H9 (cell line): Measurements from ENCODE around the gene SFMBT2. TPM values are rescaled to one million over a fixed set of nuclear protein-coding genes. Genes with fewer than 3 reads are reported as not detected.

ENCODE experiments used
- DNase-seq: peaks from one replicate; pipeline ENCODE4 v3.0.0-alpha.2; 2017
- H2AFZ ChIP-seq: one replicate; pipeline ENCODE4 v1.6.1; 2013; ENCODE audit warnings: mild to moderate bottlenecking, low read length, control low read depth, moderate library complexity
- H2AK5ac ChIP-seq: 2 replicates; pipeline ENCODE4 v1.6.1; 2013; ENCODE audit warnings: low read length, control low read depth, mixed read lengths; ENCODE audit not compliant: insufficient read length
- H2BK120ac ChIP-seq: one replicate; pipeline ENCODE4 v1.6.1; 2013; ENCODE audit warnings: low read depth, mild to moderate bottlenecking, low read length, control low read depth, inconsistent platforms; ENCODE audit not compliant: poor library complexity, severe bottlenecking
- H2BK12ac ChIP-seq: 2 replicates; pipeline ENCODE4 v1.6.1; 2013; ENCODE audit warnings: low read length, control low read depth, mixed read lengths, low read depth; ENCODE audit not compliant: insufficient read length
- H2BK15ac ChIP-seq: 2 replicates; pipeline ENCODE4 v1.6.1; 2013; ENCODE audit warnings: low read depth, low read length, control low read depth
- H2BK20ac ChIP-seq: one replicate; pipeline ENCODE4 v1.6.1; 2013; ENCODE audit warnings: low read depth, mild to moderate bottlenecking, low read length, control low read depth, inconsistent platforms; ENCODE audit not compliant: poor library complexity, severe bottlenecking
- H2BK5ac ChIP-seq: 2 replicates; pipeline ENCODE4 v1.6.1; 2013; ENCODE audit warnings: low read length, control low read depth, mixed read lengths; ENCODE audit not compliant: insufficient read length
- H3K14ac ChIP-seq: 2 replicates; pipeline ENCODE4 v1.6.1; 2013; ENCODE audit warnings: low read length, control low read depth; ENCODE audit not compliant: insufficient read depth
- H3K18ac ChIP-seq: 2 replicates; pipeline ENCODE4 v1.6.1; 2013; ENCODE audit warnings: low read depth, mild to moderate bottlenecking, mixed read lengths, low read length, control low read depth; ENCODE audit not compliant: insufficient read length
- H3K23ac ChIP-seq: 2 replicates; pipeline ENCODE4 v1.6.1; 2013; ENCODE audit warnings: low read length, control low read depth, mixed read lengths, low read depth; ENCODE audit not compliant: insufficient read length
- H3K23me2 ChIP-seq: 2 replicates; pipeline ENCODE4 v1.6.1; 2013; ENCODE audit warnings: low read depth, mild to moderate bottlenecking, mixed read lengths, low read length, control low read depth; ENCODE audit not compliant: insufficient read length, poor library complexity, severe bottlenecking
- H3K27ac ChIP-seq: 2 replicates; pipeline ENCODE4 v1.5.1; 2013; ENCODE audit warnings: low read length, control low read depth, mixed read lengths, low read depth; ENCODE audit not compliant: insufficient read length
- H3K27me3 ChIP-seq: 2 replicates; pipeline ENCODE4 v1.6.1; 2013; ENCODE audit warnings: low read length, control low read depth, inconsistent platforms; ENCODE audit not compliant: insufficient read depth
- H3K4ac ChIP-seq: 2 replicates; pipeline ENCODE4 v1.6.1; 2013; ENCODE audit warnings: low read depth, mild to moderate bottlenecking, control low read depth, inconsistent platforms, low read length, moderate library complexity
- H3K4me1 ChIP-seq: 2 replicates; pipeline ENCODE4 v1.6.1; 2013; ENCODE audit warnings: low read length, control low read depth, inconsistent platforms; ENCODE audit not compliant: insufficient read depth
- H3K4me2 ChIP-seq: 2 replicates; pipeline ENCODE4 v1.6.1; 2013; ENCODE audit warnings: low read length, control low read depth, mixed read lengths; ENCODE audit not compliant: insufficient read length, insufficient read depth
- H3K56ac ChIP-seq: 2 replicates; pipeline ENCODE4 v1.6.1; 2013; ENCODE audit warnings: low read depth, mild to moderate bottlenecking, mixed read lengths, low read length, control low read depth; ENCODE audit not compliant: insufficient read length
- H3K79me1 ChIP-seq: 2 replicates; pipeline ENCODE4 v1.6.1; 2013; ENCODE audit warnings: low read depth, mild to moderate bottlenecking, moderate library complexity, low read length, control low read depth, inconsistent platforms; ENCODE audit not compliant: insufficient read depth, poor library complexity, severe bottlenecking
- H3K79me2 ChIP-seq: 2 replicates; pipeline ENCODE4 v1.6.1; 2013; ENCODE audit warnings: low read length, control low read depth, inconsistent platforms; ENCODE audit not compliant: insufficient read depth
- H3K9ac ChIP-seq: 2 replicates; pipeline ENCODE4 v1.6.1; 2013; ENCODE audit warnings: low read length, control low read depth, mixed read lengths; ENCODE audit not compliant: insufficient read length; ENCODE audit errors: extremely low read depth
- H3K9me3 ChIP-seq: one replicate; pipeline ENCODE4 v1.6.1; 2013; ENCODE audit warnings: low read depth, low read length, inconsistent platforms; ENCODE audit not compliant: control insufficient read depth
- H3T11ph ChIP-seq: one replicate; pipeline ENCODE4 v1.6.1; 2013; ENCODE audit warnings: mild to moderate bottlenecking, low read length, control low read depth, inconsistent platforms
- H4K20me1 ChIP-seq: one replicate; pipeline ENCODE4 v1.6.1; 2013; ENCODE audit not compliant: control insufficient read depth, insufficient read length, insufficient read depth
- H4K5ac ChIP-seq: 2 replicates; pipeline ENCODE4 v1.6.1; 2013; ENCODE audit warnings: low read depth, mild to moderate bottlenecking, mixed read lengths, low read length, control low read depth; ENCODE audit not compliant: insufficient read length
- H4K8ac ChIP-seq: replicated peaks from 2 replicates; pipeline ENCODE4 v1.6.1; 2013; ENCODE audit warnings: low read length, control low read depth, mixed read lengths, low read depth; ENCODE audit not compliant: insufficient read length
- H4K91ac ChIP-seq: 2 replicates; pipeline ENCODE4 v1.6.1; 2013; ENCODE audit warnings: low read depth, mild to moderate bottlenecking, moderate library complexity, mixed read lengths, low read length, control low read depth; ENCODE audit not compliant: insufficient read length
- H3K27ac Mint-ChIP-seq, 3 experiments: 2 replicates in 2 of 3; 3 replicates in 1 of 3; pipeline ENCODE4 v1.8.0; 2020 to 2021; ENCODE audit warnings: mixed read lengths in 3 of 3, mild to moderate bottlenecking in 1 of 3, moderate library complexity in 1 of 3
- H3K27me3 Mint-ChIP-seq: 2 replicates; pipeline ENCODE4 v1.8.0; 2021; ENCODE audit warnings: low read depth, mild to moderate bottlenecking, moderate library complexity, mixed read lengths
- H3K36me3 Mint-ChIP-seq, 3 experiments: 2 replicates in 2 of 3; 3 replicates in 1 of 3; pipeline ENCODE4 v1.8.0; 2020 to 2021; ENCODE audit warnings: low read depth in 3 of 3, mixed read lengths in 3 of 3; ENCODE audit not compliant: insufficient read depth in 1 of 3
- H3K4me1 Mint-ChIP-seq, 2 experiments: 2 replicates each; pipeline ENCODE4 v1.8.0; 2020; ENCODE audit warnings: mixed read lengths in 2 of 2
- H3K4me3 Mint-ChIP-seq, 2 experiments: 2 replicates in 1 of 2; 3 replicates in 1 of 2; pipeline ENCODE4 v1.8.0; 2020 to 2021; ENCODE audit warnings: mild to moderate bottlenecking in 2 of 2, mixed read lengths in 2 of 2, moderate library complexity in 1 of 2
- H3K9me3 Mint-ChIP-seq, 2 experiments: 2 replicates in 1 of 2; 3 replicates in 1 of 2; pipeline ENCODE4 v1.8.0; 2020; ENCODE audit warnings: mild to moderate bottlenecking in 2 of 2, mixed read lengths in 2 of 2, moderate library complexity in 1 of 2
- CTCF ChIP-seq: fragments of 200-600 bp; sonication (generic); conservative IDR thresholded peaks from 3 replicates; pipeline ENCODE4 v1.8.0; 2021; ENCODE audit warnings: antibody characterized with exemption, mild to moderate bottlenecking
- WGBS: extraction: QIAGEN DNeasy Blood & Tissue Kit; methylation state at CpG from one replicate; pipeline ENCODE4 v1.1.7; 2013; ENCODE audit warnings: missing lambda C conversion rate, low lambda C conversion rate, mixed read lengths; ENCODE audit not compliant: insufficient read length; ENCODE audit errors: extremely low coverage; 5-methylcytosine and 5-hydroxymethylcytosine counted together
- total RNA-seq: library from RNA; stranded (reverse); gene quantifications from 2 replicates; pipeline ENCODE4 v1.2.1, GENCODE V29; 2021

SFMBT2 gene
- total RNA-seq, 1 experiment from 2014 or later, result 5.3 TPM

- Histone ChIP-seq H2BK12ac (no peak overlapping the region), H3K14ac (no peak overlapping the region), H3T11ph (no peak overlapping the region), H3K27me3 (no peaks in the 10 kb centered on the region), H3K4me2 (no peak overlapping the region), H3K9me3 (no peaks in the 10 kb centered on the region), H2BK120ac (no peak overlapping the region), H3K18ac (no peak overlapping the region), H3K23ac (no peak overlapping the region), H4K20me1 (no peaks in the 10 kb centered on the region), H2AFZ (no peak overlapping the region), H3K23me2 (no peaks in the 10 kb centered on the region), H3K9ac (no peak overlapping the region), H3K27ac (no peak overlapping the region), H3K4ac (no peak overlapping the region), H4K5ac (no peak overlapping the region), H2BK5ac (no peak overlapping the region), H4K8ac (no peak overlapping the region), H3K4me1 (no peaks in the 10 kb centered on the region), H2BK20ac (no peak overlapping the region), H3K56ac (no peak overlapping the region), H2BK15ac (no peak overlapping the region), H3K79me1 (no peaks in the 10 kb centered on the region), H2AK5ac (no peak overlapping the region), H3K79me2 (no peaks in the 10 kb centered on the region), H4K91ac (no peak overlapping the region)
- no peak overlapping the region for H3K27ac Mint-ChIP-seq
- H3K4me1 Mint-ChIP-seq, result peaks cover 7 to 16% of the 10 kb centered on the region in 2 experiments
- no peak for TF ChIP-seq CTCF
- DNase-seq, result no peak
- no peaks in the 10 kb centered on the region for H3K27me3 Mint-ChIP-seq
- peaks cover 0 to 7% (median 0%) of the 10 kb centered on the region in 3 experiments; a peak in 2 of 7 replicates for H3K36me3 Mint-ChIP-seq
- no peak overlapping the region for H3K4me3 Mint-ChIP-seq
- H3K9me3 Mint-ChIP-seq, result no peaks in the 10 kb centered on the region
- WGBS, result no CpG with 5 or more reads among the region's 6 CpGs
Measured at GRCh38 chr10:7186387-7187018, 224.3 kb downstream of the SFMBT2 start.
